Motor neuron (in vitro differentiated cells): ENCODE results near the gene HSPA6. TPM values are rescaled to one million over a fixed set of nuclear protein-coding genes. Genes with fewer than 3 reads are reported as not detected.

Experiments used
- ATAC-seq, 8 experiments: fragments of 200-7000 bp; cut with Tn5 transposase; replicated peaks in 6 of 8; 2 replicates each; pipeline ENCODE4 v1.8.0; 2021; ENCODE audit warnings: mild to moderate bottlenecking in 8 of 8, moderate library complexity in 8 of 8
- H3K27ac ChIP-seq, 2 donors: fragments of 250-450 bp; sonication (Bioruptor Pico); 2 replicates each; pipeline ENCODE4 v1.9.0; 2021; ENCODE audit warnings: antibody characterized with exemption in 2 of 2, mild to moderate bottlenecking in 2 of 2, moderate library complexity in 1 of 2
- H3K4me1 ChIP-seq, 2 donors: fragments of 250-450 bp; sonication (Bioruptor Pico); replicated peaks in 1 of 2; 2 replicates each; pipeline ENCODE4 v1.6.1; 2021; ENCODE audit warnings: antibody characterized with exemption in 2 of 2, mild to moderate bottlenecking in 2 of 2, moderate library complexity in 1 of 2
- H3K4me3 ChIP-seq, 5 donors: fragments of 250-450 bp; sonication (Bioruptor Pico); 2 replicates each; pipeline ENCODE4 v1.9.0; 2021; ENCODE audit warnings: antibody characterized with exemption in 5 of 5, mild to moderate bottlenecking in 5 of 5, moderate library complexity in 4 of 5
- WGBS, 10 experiments: fragments of 450-650 bp; shearing (Covaris generic); methylation state at CpG; one replicate each; pipeline ENCODE4 v1.0.0; 2022; 5-methylcytosine and 5-hydroxymethylcytosine counted together
- in situ Hi-C, 9 experiments: fragments of 400-800 bp; cut with MboI; loops; one replicate each; pipeline ENCODE4 v1.15.0; 2021; ENCODE audit warnings: low sequenced_read_pairs in 9 of 9, low pct_unique_long_range_greater_than_20kb in 2 of 9; ENCODE audit not compliant: unreplicated experiment in 9 of 9
- total RNA-seq, 8 experiments: library from RNA; unstranded; fragments of 300-600 nt; gene quantifications; 2 replicates each; pipeline versions ENCODE4 v1.2.3 to v1.2.4, GENCODE V29; 2022

The HSPA6 gene
- total RNA-seq, 8 experiments from 2014 or later = 0.58 to 250 (median 1.2) TPM

- Histone ChIP-seq H3K27ac (no peak overlapping the region), H3K4me3 (no peak overlapping the region), H3K4me1 (no peaks in the 10 kb centered on the region)
- in situ Hi-C loops = no loop called here
- ATAC-seq = peak in 3 of 8 experiments; percentile 93 to 98 (median 95)
- WGBS, 10 experiments = 0 to 86% (median 34%) methylated on average over 1 to 3 of the region's 3 CpGs; no CpG with 5 or more reads in 2 of the 10 experiments
These were observed 30.1 kb upstream of the HSPA6 start for GRCh38 chr1:161494091-161494735.

- Histone ChIP-seq H3K27ac (no peak overlapping the region), H3K4me3 (no peak overlapping the region), H3K4me1 (no peaks in the 10 kb centered on the region)
- ATAC-seq = no peak
- in situ Hi-C loops = no loop called here
These were observed 28.9 kb upstream of the HSPA6 start for GRCh38 chr1:161495490-161495889.

- Histone ChIP-seq H3K27ac (no peak overlapping the region), H3K4me1 (no peaks in the 10 kb centered on the region), H3K4me3 (no peak overlapping the region)
- in situ Hi-C loops = no loop called here
- no peak for ATAC-seq
- 40 to 83% (median 62%) methylated on average over 1 of the region's 1 CpG; no CpG with 5 or more reads in 2 of the 10 experiments for WGBS, 10 experiments
These were observed 26.4 kb upstream of the HSPA6 start for GRCh38 chr1:161497961-161498360.

- H3K4me1 ChIP-seq = no peaks in the 10 kb centered on the region
- WGBS, 10 experiments = 50 to 100% (median 76%) methylated on average over 1 to 2 of the region's 2 CpGs; no CpG with 5 or more reads in 3 of the 10 experiments
- no peak for ATAC-seq
- in situ Hi-C loops = no loop called here
- H3K27ac ChIP-seq = no peak overlapping the region
- no peak overlapping the region for H3K4me3 ChIP-seq
These were observed 25.7 kb upstream of the HSPA6 start for GRCh38 chr1:161498646-161499045.

GRCh38 chr1:161499099-161500039 is 25.0 kb upstream of the HSPA6 start:
- Histone ChIP-seq H3K4me1 (no peaks in the 10 kb centered on the region), H3K4me3 (no peak overlapping the region), H3K27ac (no peak overlapping the region)
- ATAC-seq = no peak
- in situ Hi-C loops = loop anchor here in 1 of 9 experiments (25.0 kb wide), 1 partner anchor 113 kb away; no protein-coding TSS in a partner anchor
- 67 to 89% (median 77%) methylated on average over 3 to 8 of the region's 8 CpGs for WGBS, 10 experiments

GRCh38 chr1:161501234-161501633 is 23.1 kb upstream of the HSPA6 start:
- Histone ChIP-seq H3K4me3 (no peak overlapping the region), H3K27ac (no peak overlapping the region)
- 30 to 77% (median 57%) methylated on average over 1 of the region's 1 CpG; no CpG with 5 or more reads in 3 of the 10 experiments for WGBS, 10 experiments

GRCh38 chr1:161502181-161502580 is 22.2 kb upstream of the HSPA6 start:
- no peak overlapping the region for H3K4me3 ChIP-seq
- no peaks in the 10 kb centered on the region for H3K4me1 ChIP-seq
- in situ Hi-C loops = loop anchor here in 1 of 9 experiments (25.0 kb wide), 1 partner anchor 110 kb away; no protein-coding TSS in a partner anchor
- 19 to 82% (median 57%) methylated on average over 2 to 4 of the region's 4 CpGs for WGBS, 10 experiments
- no peak for ATAC-seq
- H3K27ac ChIP-seq = no peak overlapping the region

More at GRCh38 chr1:161501234-161501633, 23.1 kb upstream of the HSPA6 start:
- ATAC-seq = no peak
- in situ Hi-C loops = loop anchor here in 1 of 9 experiments (25.0 kb wide), 1 partner anchor 111 kb away; no protein-coding TSS in a partner anchor
- no peaks in the 10 kb centered on the region for H3K4me1 ChIP-seq

GRCh38 chr1:161502641-161503393 is 21.5 kb upstream of the HSPA6 start:
- no peaks in the 10 kb centered on the region for H3K4me1 ChIP-seq
- H3K27ac ChIP-seq = no peak overlapping the region
- WGBS, 10 experiments = 0 to 88% (median 62%) methylated on average over 1 of the region's 1 CpG; no CpG with 5 or more reads in 4 of the 10 experiments
- in situ Hi-C loops = loop anchor here in 1 of 9 experiments (25.0 kb wide), 1 partner anchor 109 kb away; no protein-coding TSS in a partner anchor
- no peak for ATAC-seq
- no peak overlapping the region for H3K4me3 ChIP-seq

GRCh38 chr1:161503394-161503748 is 21.0 kb upstream of the HSPA6 start:
- in situ Hi-C loops = loop anchor here in 1 of 9 experiments (25.0 kb wide), 1 partner anchor 109 kb away; no protein-coding TSS in a partner anchor
- Histone ChIP-seq H3K27ac (no peak overlapping the region), H3K4me1 (no peaks in the 10 kb centered on the region), H3K4me3 (no peak overlapping the region)
- no peak for ATAC-seq

- Histone ChIP-seq H3K27ac (no peak overlapping the region), H3K4me1 (no peaks in the 10 kb centered on the region), H3K4me3 (no peak overlapping the region)
- ATAC-seq = no peak
- in situ Hi-C loops = loop anchor here in 1 of 9 experiments (25.0 kb wide), 1 partner anchor 107 kb away; no protein-coding TSS in a partner anchor
- WGBS, 10 experiments = 40 to 93% (median 78%) methylated on average over 1 to 6 of the region's 6 CpGs; no CpG with 5 or more reads in 3 of the 10 experiments
These were observed 18.7 kb upstream of the HSPA6 start for GRCh38 chr1:161505686-161506085.

- 18 to 80% (median 53%) methylated on average over 1 to 6 of the region's 15 CpGs; no CpG with 5 or more reads in 1 of the 10 experiments for whole genome bisulfite sequencing, 10 experiments
- Histone ChIP-seq H3K4me1 (no peaks in the 10 kb centered on the region), H3K27ac (no peak overlapping the region), H3K4me3 (no peak overlapping the region)
- peak in 3 of 8 experiments; percentile 95 to 96 (median 96) for ATAC-seq
- in situ Hi-C loops = loop anchor here in 1 of 9 experiments (25.0 kb wide), 1 partner anchor 106 kb away; no protein-coding TSS in a partner anchor
These were observed 17.8 kb upstream of the HSPA6 start for GRCh38 chr1:161506336-161507223.

- no peak for ATAC-seq
- in situ Hi-C loops = loop anchor here in 1 of 9 experiments (25.0 kb wide), 1 partner anchor 102 kb away; no protein-coding TSS in a partner anchor
- 17 to 100% (median 63%) methylated on average over 1 to 3 of the region's 3 CpGs; no CpG with 5 or more reads in 6 of the 10 experiments for WGBS, 10 experiments
- no peak overlapping the region for H3K27ac ChIP-seq
- H3K4me1 ChIP-seq = no peaks in the 10 kb centered on the region
- no peak overlapping the region for H3K4me3 ChIP-seq
These were observed 13.9 kb upstream of the HSPA6 start for GRCh38 chr1:161510477-161510876.
